Suprapubic skin (tissue), 4 donors: ENCODE results near the gene FER.

Experiments used
- CTCF ChIP-seq, 2 donors: fragments of 200-600 bp in 1 of 2; fragments of 450-650 bp in 1 of 2; sonication (generic) in 1 of 2; IDR thresholded peaks; one replicate each; pipeline ENCODE4 v1.5.1; 2016 to 2019; ENCODE audit warnings: antibody characterized with exemption in 2 of 2, mild to moderate bottlenecking in 1 of 2, moderate library complexity in 1 of 2
- EP300 ChIP-seq: sonication (generic); formaldehyde crosslinking; IDR thresholded peaks from one replicate; pipeline ENCODE4 v1.6.1; 2017; ENCODE audit warnings: antibody characterized with exemption
- POLR2A ChIP-seq, 2 donors: fragments of 450-650 bp; IDR thresholded peaks; one replicate each; pipeline ENCODE4 v1.6.1; 2017; ENCODE audit warnings: antibody characterized with exemption in 2 of 2, mild to moderate bottlenecking in 2 of 2, moderate library complexity in 2 of 2
- POLR2AphosphoS5 ChIP-seq, 3 donors: sonication (generic); formaldehyde crosslinking; IDR thresholded peaks; one replicate each; pipeline ENCODE4 v1.6.1; 2017; ENCODE audit warnings: antibody characterized with exemption in 3 of 3

GRCh38 chr5:109105631-109106267 lies 358.1 kb downstream of the FER start:
- TF ChIP-seq POLR2AphosphoS5 (IDR thresholded peaks at IDR 0.05) (no peak), CTCF (IDR thresholded peaks at IDR 0.05) (no peak), EP300 (no peak), POLR2A (IDR thresholded peaks at IDR 0.05) (no peak)
